Dendritic cell treated with granulocyte-macrophage colony-stimulating factor and Interleukin-4, amounts not matched to agents 40 ng/mL and 50 ng/mL, for 4 days (primary cell): ENCODE measurements around the gene ESPN.

Experiments used
- H3K27ac Mint-ChIP-seq: one replicate; pipeline ENCODE4 v1.8.0; 2022; ENCODE audit warnings: mild to moderate bottlenecking, mixed read lengths
- H3K27me3 Mint-ChIP-seq: one replicate; pipeline ENCODE4 v1.8.0; 2022; ENCODE audit warnings: mild to moderate bottlenecking, mixed read lengths
- H3K36me3 Mint-ChIP-seq: one replicate; pipeline ENCODE4 v1.8.0; 2022; ENCODE audit warnings: low read depth, mixed read lengths
- H3K4me1 Mint-ChIP-seq: one replicate; pipeline ENCODE4 v1.8.0; 2022; ENCODE audit warnings: low read depth, mixed read lengths
- H3K4me3 Mint-ChIP-seq: one replicate; pipeline ENCODE4 v1.8.0; 2022; ENCODE audit warnings: mild to moderate bottlenecking, moderate library complexity, mixed read lengths
- H3K9me3 Mint-ChIP-seq: one replicate; pipeline ENCODE4 v1.8.0; 2022; ENCODE audit warnings: mixed read lengths
- intact Hi-C: fragments of 100-400 bp; cut with micrococcal nuclease; formaldehyde crosslinking; loops from one replicate; pipeline ENCODE4 v1.15.0; 2022

The ESPN gene

DNA sequence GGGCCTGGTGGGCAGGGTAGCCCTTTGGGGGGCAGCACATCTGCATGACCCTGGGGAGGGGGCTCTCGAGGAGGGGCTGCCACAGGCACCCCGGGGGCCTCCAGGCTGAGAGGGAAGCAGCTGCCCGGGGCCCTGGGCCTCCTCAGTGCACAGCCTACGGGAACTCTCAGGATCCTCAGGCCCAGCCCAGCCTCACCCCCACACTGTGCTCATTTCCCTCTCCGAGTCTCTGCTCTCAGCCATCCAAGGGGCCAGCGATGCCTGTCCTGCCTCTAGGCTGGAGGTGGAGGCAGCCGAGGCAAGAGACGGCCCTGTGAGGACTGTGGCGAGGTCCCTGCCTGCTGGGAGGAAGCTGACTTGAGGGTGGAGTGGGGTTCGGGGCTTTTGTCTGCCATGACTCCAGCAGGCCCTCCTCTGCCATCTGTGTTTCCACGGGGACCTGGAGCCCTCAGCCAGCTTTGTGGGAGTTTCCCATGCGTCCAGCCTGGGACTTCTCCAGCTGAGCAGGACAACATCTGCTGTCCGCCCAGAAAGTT lies 74.1 kb downstream of the ESPN start:
- H3K27me3 Mint-ChIP-seq, result peaks cover 67% of the 10 kb centered on the region
- H3K4me3 Mint-ChIP-seq, result no peak overlapping the region
- no peaks in the 10 kb centered on the region for H3K36me3 Mint-ChIP-seq
- peak overlapping the region; percentile 65 for H3K27ac Mint-ChIP-seq
- H3K9me3 Mint-ChIP-seq, result no peaks in the 10 kb centered on the region
- H3K4me1 Mint-ChIP-seq, result peaks cover 52% of the 10 kb centered on the region
- intact Hi-C loops, result no loop called here

DNA sequence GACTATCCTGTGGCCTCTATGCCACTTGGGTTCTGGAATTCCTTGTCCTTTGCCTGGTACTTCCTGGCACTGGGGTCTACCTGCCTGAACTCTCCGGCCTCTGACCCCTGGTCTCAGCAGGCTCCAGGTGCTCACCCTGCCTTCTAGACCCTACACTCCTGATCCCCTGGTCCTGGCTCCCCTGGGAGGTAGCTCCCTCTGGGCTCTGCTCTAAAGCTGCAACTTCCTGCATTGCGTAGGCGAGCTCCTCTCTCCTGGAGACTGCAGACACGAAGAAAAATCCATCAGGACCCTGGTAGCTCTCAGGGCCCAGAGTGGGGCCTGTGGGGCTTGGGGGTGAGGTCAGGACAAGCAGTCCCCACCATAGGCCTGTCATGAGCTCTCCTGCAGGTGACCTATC lies 74.7 kb downstream of the ESPN start:
- intact Hi-C loops, result no loop called here
- H3K9me3 Mint-ChIP-seq, result no peaks in the 10 kb centered on the region
- no peak overlapping the region for H3K4me3 Mint-ChIP-seq
- H3K4me1 Mint-ChIP-seq, result peaks cover 59% of the 10 kb centered on the region
- no peaks in the 10 kb centered on the region for H3K36me3 Mint-ChIP-seq
- H3K27ac Mint-ChIP-seq, result peak overlapping the region; percentile 65
- peaks cover 69% of the 10 kb centered on the region for H3K27me3 Mint-ChIP-seq

DNA sequence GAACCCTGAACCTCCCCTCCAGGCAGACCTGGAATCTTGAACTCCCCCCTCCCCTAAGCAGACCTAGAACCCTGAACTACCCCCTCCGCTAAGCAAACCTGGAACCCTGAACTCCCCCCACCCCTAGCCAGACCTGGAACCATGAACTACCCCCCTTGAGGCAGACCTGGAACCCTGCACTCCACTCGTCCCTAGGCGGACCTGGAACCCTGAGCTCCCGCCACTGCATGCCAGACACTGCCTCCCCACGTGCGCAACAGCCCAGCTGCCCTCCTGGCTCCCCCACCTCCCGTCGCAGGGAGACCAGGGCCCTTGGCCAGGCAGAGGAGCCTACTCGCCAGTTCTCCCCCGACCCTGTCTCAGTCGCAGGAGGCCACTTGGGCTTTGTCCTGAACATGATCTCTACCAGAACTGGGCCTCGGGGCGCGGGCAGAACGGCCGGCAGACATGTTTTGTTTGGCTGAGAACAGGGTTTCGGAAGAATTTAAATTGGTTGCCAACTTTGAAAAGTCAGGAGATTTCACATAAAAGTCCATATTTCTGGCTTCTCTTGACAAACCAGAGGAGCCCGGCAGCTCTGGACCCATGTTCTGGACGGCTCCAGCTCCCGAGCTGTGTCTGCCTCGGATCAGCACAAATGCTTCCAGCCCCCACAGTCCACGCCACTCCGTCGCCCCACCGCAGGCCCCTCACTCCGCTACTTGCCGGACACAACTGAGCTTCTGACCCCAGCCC lies 76.1 kb downstream of the ESPN start:
- H3K36me3 Mint-ChIP-seq, result no peaks in the 10 kb centered on the region
- H3K27ac Mint-ChIP-seq, result peak overlapping the region; percentile 59
- peaks cover 69% of the 10 kb centered on the region for H3K27me3 Mint-ChIP-seq
- intact Hi-C loops, result no loop called here
- H3K4me1 Mint-ChIP-seq, result peaks cover 69% of the 10 kb centered on the region
- H3K4me3 Mint-ChIP-seq, result no peak overlapping the region
- no peaks in the 10 kb centered on the region for H3K9me3 Mint-ChIP-seq

DNA sequence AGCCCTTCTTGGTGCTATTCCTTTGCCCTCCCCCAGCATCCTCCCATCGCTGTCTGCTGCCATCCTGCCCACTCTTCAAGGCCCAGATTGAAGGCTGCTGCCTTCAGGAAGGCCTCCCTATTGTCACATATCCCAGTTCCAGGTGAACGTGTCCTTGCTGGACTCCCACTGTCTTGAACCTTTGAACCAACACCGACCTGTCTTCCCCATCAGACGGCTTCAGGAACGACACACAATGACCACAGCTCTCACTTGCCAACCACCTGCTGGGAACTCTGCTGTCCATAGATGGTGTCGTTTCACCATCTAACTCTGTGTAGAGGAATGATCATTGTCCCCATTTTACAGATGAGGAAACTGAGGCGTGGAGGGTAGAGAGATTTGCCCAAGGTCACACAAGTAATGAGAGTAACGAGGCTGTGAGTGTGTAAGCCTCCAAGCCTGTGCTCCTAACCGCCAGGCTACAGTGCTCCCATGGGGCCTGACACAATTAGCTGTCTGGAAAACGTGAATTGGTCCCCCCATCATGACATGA lies 76.8 kb downstream of the ESPN start:
- no peaks in the 10 kb centered on the region for H3K9me3 Mint-ChIP-seq
- peaks cover 65% of the 10 kb centered on the region for H3K27me3 Mint-ChIP-seq
- H3K36me3 Mint-ChIP-seq, result no peaks in the 10 kb centered on the region
- peaks cover 65% of the 10 kb centered on the region for H3K4me1 Mint-ChIP-seq
- H3K27ac Mint-ChIP-seq, result peak overlapping the region; percentile 59
- H3K4me3 Mint-ChIP-seq, result no peak overlapping the region
- intact Hi-C loops, result no loop called here

DNA sequence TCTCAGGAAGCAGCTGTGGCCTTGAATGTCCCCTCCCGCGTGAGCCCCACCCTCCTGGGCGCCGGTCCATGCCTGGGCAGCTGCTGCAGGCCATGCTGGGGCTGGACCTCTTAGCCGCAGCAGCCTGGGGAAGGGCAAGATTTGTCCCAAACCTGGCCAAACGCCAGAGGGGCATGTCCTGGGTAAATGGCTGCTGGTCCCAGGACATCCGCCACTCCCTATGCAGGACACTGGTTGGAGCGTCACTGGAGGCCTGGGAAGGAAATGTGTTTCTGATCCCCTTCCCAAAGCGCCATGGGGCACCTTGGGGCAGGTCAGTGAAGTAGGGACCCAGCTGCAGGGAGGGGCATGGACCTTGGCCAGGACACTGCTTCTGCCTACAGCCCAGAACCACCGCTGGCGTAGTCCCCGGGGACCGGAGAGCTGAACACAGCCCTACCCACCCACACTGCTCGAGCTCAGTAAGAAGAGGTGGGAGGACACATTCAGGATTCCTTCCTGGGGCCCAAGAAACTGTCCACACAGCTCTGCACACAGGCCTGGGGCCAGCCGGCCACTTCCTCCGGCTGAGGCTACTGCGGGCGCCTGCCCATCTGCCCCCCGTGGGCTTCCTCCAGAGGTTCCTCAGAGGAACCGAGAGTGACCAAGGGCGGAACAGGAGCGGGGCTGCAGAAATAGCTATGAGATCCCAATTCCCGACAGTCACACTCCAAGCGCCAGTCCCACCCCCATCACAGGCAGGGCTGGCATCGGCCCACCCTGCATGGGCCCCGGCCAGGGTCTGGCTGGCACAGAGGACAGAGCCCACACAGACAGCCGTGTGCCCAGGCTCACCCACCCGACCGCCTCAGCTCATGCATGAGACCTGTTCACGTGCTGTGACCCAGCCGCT lies 77.7 kb downstream of the ESPN start:
- no peaks in the 10 kb centered on the region for H3K36me3 Mint-ChIP-seq
- peak overlapping the region; percentile 59 for H3K27ac Mint-ChIP-seq
- intact Hi-C loops, result no loop called here
- no peaks in the 10 kb centered on the region for H3K9me3 Mint-ChIP-seq
- peaks cover 71% of the 10 kb centered on the region for H3K4me1 Mint-ChIP-seq
- peaks cover 59% of the 10 kb centered on the region for H3K27me3 Mint-ChIP-seq
- H3K4me3 Mint-ChIP-seq, result peak overlapping the region; percentile 7

DNA sequence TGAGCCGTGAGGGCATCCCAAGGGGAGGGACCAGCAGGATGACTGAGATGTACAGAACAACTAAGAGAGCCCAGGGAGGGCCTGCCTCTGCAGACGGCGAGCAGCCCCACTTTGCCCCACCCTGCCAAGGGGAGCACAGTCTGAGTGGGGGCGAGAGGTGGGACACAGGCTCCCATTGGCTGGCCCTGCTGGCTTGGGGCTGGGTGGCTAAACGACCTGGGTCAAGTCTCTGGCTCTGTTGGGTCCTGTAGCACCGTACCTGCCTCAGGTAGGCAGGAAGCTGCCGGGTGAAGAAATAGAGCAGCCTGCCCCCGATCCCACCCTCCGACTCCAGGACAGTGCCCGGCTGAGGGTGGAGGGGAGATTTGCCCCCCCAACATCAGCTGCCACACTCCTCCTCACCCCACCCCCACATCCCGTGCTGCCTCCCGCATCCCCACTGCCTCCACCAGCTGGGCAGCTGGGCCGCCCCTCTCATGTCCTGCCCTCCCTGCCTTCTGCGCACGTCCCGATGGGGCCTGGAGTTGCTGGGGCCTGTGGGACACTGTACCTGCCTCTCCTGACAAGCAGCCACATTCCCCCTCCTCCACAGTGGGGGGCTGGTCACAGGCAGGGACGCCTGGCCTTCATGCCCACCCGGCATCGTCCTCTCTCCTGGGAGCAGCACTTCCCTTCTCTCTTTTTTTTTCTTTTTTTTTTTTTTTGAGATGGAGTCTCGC lies 79.5 kb downstream of the ESPN start:
- Mint-ChIP-seq H3K36me3 (no peaks in the 10 kb centered on the region), H3K27ac (peak overlapping the region; percentile 2), H3K27me3 (peaks cover 46% of the 10 kb centered on the region)

DNA sequence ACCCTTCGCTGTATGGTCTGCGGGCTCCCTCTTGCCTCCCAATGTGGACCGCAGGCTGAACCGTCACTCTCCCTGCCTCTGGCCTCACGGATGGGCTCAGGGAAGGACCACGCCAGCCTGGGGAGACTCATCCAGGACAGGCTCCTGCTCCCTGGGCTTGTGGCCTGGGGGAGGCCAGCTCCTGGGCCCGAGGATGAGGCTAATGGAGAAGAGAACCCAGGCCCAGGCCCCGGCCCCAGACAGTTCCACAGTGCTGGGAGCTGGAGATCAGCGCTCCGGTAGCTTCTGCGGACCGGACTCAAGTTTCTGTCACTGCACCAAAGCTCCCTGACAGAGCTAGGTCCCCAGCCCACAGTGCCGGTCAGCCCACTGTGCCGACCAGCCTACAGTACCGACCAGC lies 80.3 kb downstream of the ESPN start:
- no peak overlapping the region for H3K4me3 Mint-ChIP-seq
- no peaks in the 10 kb centered on the region for H3K9me3 Mint-ChIP-seq
- H3K27me3 Mint-ChIP-seq, result peaks cover 40% of the 10 kb centered on the region
- peaks cover 76% of the 10 kb centered on the region for H3K4me1 Mint-ChIP-seq
- H3K36me3 Mint-ChIP-seq, result no peaks in the 10 kb centered on the region
- no peak overlapping the region for H3K27ac Mint-ChIP-seq
- intact Hi-C loops, result no loop called here

More for the DNA sequence above, 79.5 kb downstream of the ESPN start:
- Mint-ChIP-seq H3K9me3 (no peaks in the 10 kb centered on the region), H3K4me3 (no peak overlapping the region), H3K4me1 (peaks cover 73% of the 10 kb centered on the region)
- intact Hi-C loops, result no loop called here

DNA sequence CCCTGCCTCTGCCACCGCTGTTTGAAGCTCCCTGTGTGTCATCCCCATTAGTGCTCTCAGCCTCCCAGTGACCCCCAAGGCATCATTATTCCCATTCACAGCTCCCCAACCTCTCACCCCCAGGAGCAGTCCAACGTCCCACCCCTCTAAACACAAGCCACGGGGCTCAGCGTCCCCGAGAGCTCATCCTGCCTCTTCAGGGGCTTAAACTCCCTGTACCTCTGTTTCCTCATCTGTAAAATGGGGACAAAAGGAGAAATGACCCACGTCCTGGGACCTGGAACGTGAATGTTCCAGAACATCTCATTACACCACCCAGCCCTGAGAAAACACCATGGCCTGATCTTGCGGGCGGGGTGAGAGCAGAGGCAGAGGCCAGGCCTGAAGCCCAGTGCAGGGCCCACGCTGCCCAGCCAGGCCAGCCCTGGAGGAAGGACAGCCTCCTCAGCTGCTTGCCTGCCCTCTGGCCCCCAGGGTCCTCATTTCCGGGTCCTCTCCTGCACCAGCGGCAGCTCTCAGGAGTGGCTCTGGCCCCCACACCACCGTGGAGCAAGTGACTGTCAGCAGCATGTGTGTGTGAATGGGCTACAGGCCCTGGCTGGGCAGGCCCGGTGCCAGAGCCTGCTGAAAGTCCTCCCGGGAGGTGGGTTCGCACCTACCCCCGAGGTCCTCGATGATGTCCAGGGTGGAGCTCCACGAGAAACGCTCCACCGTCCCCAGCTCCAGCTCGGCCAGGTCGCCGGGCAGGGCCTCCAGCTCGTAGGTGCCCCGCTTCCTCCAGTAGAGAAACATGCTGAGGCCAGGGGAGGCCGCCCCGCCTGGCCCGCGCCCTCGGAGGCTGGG lies 81.0 kb downstream of the ESPN start:
- Mint-ChIP-seq H3K27me3 (peaks cover 37% of the 10 kb centered on the region), H3K4me3 (no peak overlapping the region), H3K4me1 (peaks cover 83% of the 10 kb centered on the region), H3K36me3 (no peaks in the 10 kb centered on the region), H3K9me3 (no peaks in the 10 kb centered on the region), H3K27ac (no peak overlapping the region)
- intact Hi-C loops, result no loop called here

DNA sequence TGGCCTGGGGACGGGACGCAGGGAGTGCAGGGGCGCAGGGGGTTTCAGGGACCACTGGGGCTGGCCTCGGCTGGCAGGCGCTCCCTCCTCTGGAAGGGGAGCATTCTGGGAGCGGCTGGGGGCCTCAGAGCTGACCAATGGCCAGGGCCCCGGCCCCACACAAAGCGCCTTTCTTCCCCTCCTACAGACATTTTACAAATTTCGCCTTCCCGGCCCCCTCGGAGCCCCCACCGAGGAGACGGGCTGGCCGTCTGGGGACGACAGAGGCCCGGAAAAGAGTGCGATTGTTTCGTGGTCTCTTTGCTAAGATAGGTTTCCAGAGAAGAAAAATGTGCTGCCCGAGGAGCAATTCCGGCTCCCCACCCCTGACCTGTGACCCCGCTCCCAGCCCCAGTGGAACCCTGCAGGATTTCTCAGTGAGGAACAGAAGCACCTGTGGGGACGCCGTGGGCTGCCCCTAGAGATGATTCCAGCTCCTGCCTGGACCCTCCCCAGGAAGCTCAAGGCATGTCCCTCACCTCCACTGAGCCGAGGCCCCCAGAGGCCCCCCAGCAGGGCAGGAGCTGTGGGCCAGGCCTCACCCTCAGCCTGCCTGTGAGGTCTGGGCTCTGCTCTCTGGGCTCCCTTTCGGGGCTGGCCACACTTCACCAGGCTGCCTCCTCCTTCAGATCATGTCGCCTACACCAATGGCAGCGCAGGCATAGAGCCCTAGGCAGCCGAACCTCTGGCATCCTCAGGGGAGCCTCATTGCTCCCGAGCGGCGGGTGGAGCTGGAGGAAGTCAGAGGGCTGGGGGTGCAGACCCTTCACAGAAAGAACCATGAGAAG lies 81.8 kb downstream of the ESPN start:
- intact Hi-C loops, result no loop called here
- Mint-ChIP-seq H3K9me3 (no peaks in the 10 kb centered on the region), H3K27ac (peak overlapping the region; percentile 61), H3K4me3 (no peak overlapping the region), H3K4me1 (peaks cover 78% of the 10 kb centered on the region), H3K36me3 (no peaks in the 10 kb centered on the region), H3K27me3 (peaks cover 30% of the 10 kb centered on the region)

DNA sequence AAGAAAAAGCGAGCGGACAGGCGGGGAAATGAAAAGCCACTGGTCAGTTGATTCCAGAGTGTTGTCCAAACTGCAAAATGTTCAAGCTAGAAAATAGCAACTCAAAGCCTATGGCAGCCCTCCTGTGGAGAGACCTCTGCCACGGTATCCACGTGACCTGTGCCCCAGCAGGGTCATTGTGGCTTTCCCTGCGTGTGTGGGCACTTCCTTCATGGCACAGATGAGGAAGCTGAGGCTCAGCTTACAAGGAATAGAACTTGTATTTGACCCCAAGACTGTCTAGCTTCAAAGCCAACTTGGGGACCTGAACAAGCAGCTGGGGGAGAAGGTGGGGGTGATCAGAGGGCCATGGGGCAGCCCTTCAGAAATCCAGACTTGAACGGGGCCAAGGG lies 82.5 kb downstream of the ESPN start:
- no peaks in the 10 kb centered on the region for H3K36me3 Mint-ChIP-seq

DNA sequence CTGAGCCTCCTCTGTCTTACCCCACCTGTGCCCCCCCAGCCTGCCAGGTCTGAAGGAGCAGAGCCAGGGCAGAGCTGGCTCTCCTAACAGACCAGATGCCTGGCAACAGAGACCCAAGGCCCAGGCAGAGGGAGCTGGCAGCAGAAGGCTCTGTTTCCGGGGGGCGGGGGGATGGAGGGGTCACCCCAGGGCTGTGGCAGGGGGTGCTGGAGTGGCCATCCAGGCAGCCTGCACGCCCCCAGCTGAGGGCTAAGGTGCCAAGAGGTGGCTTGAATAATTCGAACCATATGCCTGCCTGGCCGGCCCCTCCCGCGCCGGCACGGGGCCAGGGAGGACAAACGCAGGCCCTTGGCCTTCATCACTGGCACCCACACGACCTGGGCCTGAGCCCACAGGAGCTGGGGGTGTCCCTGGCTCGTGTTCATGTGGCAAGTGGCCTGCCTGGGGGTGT lies 82.9 kb downstream of the ESPN start:
- no peaks in the 10 kb centered on the region for H3K9me3 Mint-ChIP-seq
- peaks cover 68% of the 10 kb centered on the region for H3K4me1 Mint-ChIP-seq
- H3K27me3 Mint-ChIP-seq, result peaks cover 25% of the 10 kb centered on the region
- peak overlapping the region; percentile 61 for H3K27ac Mint-ChIP-seq
- intact Hi-C loops, result no loop called here
- no peaks in the 10 kb centered on the region for H3K36me3 Mint-ChIP-seq
- no peak overlapping the region for H3K4me3 Mint-ChIP-seq

More for the DNA sequence above, 82.5 kb downstream of the ESPN start:
- H3K27ac Mint-ChIP-seq, result peak overlapping the region; percentile 61
- H3K4me3 Mint-ChIP-seq, result peak overlapping the region; percentile 58
- H3K9me3 Mint-ChIP-seq, result no peaks in the 10 kb centered on the region
- peaks cover 26% of the 10 kb centered on the region for H3K27me3 Mint-ChIP-seq
- intact Hi-C loops, result no loop called here
- peaks cover 72% of the 10 kb centered on the region for H3K4me1 Mint-ChIP-seq

DNA sequence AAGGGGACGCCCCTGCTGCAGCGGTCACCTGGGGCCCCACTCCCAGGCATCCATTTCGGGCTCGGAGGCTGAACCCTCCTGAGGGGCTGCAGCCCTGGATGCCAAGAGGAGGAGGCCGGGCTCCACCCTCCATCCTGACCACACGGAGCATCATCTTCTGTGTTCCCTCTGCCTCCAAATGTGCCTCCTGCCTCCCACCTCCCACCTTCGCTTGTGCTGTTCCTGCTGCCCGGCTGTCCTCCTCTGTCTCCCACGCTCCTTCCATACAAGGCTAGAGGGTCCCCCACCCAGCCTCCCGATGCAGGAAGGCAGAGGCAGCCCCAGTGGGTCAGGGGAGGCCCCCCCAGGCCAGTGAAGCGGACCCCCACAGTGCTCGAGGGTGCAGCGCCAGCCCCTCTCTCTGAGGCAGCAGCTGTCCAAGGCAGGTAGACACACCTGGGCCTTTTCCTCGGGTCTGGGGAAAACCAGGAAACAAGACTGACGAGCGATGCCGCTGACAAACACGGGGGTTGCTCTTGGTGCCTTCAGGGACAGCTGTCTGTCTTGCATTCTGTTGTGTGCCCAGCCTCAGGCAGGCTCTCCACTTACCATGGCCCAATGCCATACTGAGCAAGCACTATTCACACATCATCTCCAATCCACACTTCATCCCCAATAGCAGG lies 83.7 kb downstream of the ESPN start:
- peaks cover 27% of the 10 kb centered on the region for H3K27me3 Mint-ChIP-seq

More for the DNA sequence above, 83.7 kb downstream of the ESPN start:
- Mint-ChIP-seq H3K36me3 (no peaks in the 10 kb centered on the region), H3K9me3 (no peaks in the 10 kb centered on the region), H3K27ac (no peak overlapping the region), H3K4me1 (peaks cover 64% of the 10 kb centered on the region), H3K4me3 (no peak overlapping the region)
- intact Hi-C loops, result no loop called here
